ENCODE measurements around the gene NCK1.

DNA sequence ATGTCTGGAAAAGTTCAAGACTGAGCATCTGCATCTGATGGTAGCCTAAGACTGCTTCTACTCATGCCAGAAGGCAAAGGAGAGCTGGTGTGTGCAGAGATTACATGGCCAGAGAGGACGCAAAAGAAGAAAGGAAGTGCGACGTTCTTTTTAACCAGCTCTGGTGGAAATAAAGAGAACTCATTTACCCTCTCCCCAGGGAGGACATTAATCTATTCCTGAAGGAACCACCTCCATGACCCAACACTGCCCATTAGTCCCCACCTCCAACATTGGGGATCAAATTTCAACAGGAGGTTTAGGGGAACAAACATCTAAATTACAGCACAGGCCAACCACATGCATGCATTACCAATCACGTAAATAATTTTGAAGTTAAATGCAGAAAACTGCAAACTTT, 1.5 kb upstream of the NCK1 start:
- TF ChIP-seq POLR2A (IDR thresholded peaks at IDR 0.05; ENCODE audit: low read length) (no peak), GATA1 (IDR thresholded peaks at IDR 0.05; ENCODE audit: low read depth, low read length) (no peak)

Data from erythroblast (primary cell).